NCI-H1048 (cell line): Measurements from ENCODE around the gene NKX1-1.

Experiments used
- DNase-seq: peaks from one replicate; lab custom pipeline; 2025; lab: John Stamatoyannopoulos, UW

Gene NKX1-1

GRCh38 chr4:1416948-1417260, 10.7 kb upstream of the NKX1-1 start:
- no peak for DNase-seq

- no peak for DNase-seq
Measured at GRCh38 chr4:1416051-1416947, 10.1 kb upstream of the NKX1-1 start.

GRCh38 chr4:1415681-1415981, 9.4 kb upstream of the NKX1-1 start:
- DNase-seq: no peak

GRCh38 chr4:1414831-1415680, 8.8 kb upstream of the NKX1-1 start:
- no peak for DNase-seq

GRCh38 chr4:1413687-1414479, 7.6 kb upstream of the NKX1-1 start:
- no peak for DNase-seq

GRCh38 chr4:1413204-1413663, 7.0 kb upstream of the NKX1-1 start:
- no peak for DNase-seq

GRCh38 chr4:1412376-1413203, 6.3 kb upstream of the NKX1-1 start:
- no peak for DNase-seq

- DNase-seq: no peak
Measured at GRCh38 chr4:1411436-1412375, 5.5 kb upstream of the NKX1-1 start.

- DNase-seq: no peak
Measured at GRCh38 chr4:1410491-1411325, 4.5 kb upstream of the NKX1-1 start.

- no peak for DNase-seq
Measured at GRCh38 chr4:1409491-1410425, 3.5 kb upstream of the NKX1-1 start.

- DNase-seq: no peak
Measured at GRCh38 chr4:1409079-1409478, 2.8 kb upstream of the NKX1-1 start.

GRCh38 chr4:1408418-1408817, 2.2 kb upstream of the NKX1-1 start:
- DNase-seq: no peak

GRCh38 chr4:1407657-1408333, 1.6 kb upstream of the NKX1-1 start:
- DNase-seq: no peak

GRCh38 chr4:1406981-1407656, 877 bp upstream of the NKX1-1 start:
- DNase-seq: no peak

- no peak for DNase-seq
Measured at GRCh38 chr4:1405636-1406393, 427 bp downstream of the NKX1-1 start.

- no peak for DNase-seq
Measured at GRCh38 chr4:1405254-1405635, 997 bp downstream of the NKX1-1 start.
